SHP77 (cell line): Measurements from ENCODE around the gene SPNS2.

Source experiments
- DNase-seq, 2 experiments: peaks; one replicate each; lab custom pipeline; 2025; lab: John Stamatoyannopoulos, UW

Gene SPNS2

GRCh38 chr17:4503283-4504025 is 4.8 kb downstream of the SPNS2 start:
- DNase-seq, result no peak

GRCh38 chr17:4504188-4504587 is 5.5 kb downstream of the SPNS2 start:
- no peak for DNase-seq

DNA sequence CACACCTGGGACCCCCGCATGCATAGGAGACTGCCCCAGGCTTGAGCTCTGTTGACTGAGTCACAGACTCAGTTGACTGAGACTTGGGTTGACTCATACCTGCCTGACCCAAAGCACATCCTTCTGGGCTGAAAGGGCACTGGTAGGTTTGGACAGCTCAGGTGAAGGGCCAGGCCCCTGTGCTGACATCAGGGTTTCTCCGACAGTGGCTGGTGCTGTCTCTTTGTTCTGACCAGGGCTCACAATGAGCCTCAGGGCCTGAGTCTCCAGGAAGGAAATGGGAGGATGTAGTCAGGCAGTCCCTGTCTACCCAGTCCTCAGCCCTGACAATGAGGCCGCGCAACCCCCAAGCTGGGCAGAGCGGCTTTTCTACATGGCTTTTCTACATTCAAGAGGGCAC is 6.5 kb downstream of the SPNS2 start:
- no peak for DNase-seq

- no peak for DNase-seq
These were observed 7.6 kb downstream of the SPNS2 start for GRCh38 chr17:4506175-4506813.

- no peak for DNase-seq
These were observed 8.2 kb downstream of the SPNS2 start for GRCh38 chr17:4506892-4507291.

DNA sequence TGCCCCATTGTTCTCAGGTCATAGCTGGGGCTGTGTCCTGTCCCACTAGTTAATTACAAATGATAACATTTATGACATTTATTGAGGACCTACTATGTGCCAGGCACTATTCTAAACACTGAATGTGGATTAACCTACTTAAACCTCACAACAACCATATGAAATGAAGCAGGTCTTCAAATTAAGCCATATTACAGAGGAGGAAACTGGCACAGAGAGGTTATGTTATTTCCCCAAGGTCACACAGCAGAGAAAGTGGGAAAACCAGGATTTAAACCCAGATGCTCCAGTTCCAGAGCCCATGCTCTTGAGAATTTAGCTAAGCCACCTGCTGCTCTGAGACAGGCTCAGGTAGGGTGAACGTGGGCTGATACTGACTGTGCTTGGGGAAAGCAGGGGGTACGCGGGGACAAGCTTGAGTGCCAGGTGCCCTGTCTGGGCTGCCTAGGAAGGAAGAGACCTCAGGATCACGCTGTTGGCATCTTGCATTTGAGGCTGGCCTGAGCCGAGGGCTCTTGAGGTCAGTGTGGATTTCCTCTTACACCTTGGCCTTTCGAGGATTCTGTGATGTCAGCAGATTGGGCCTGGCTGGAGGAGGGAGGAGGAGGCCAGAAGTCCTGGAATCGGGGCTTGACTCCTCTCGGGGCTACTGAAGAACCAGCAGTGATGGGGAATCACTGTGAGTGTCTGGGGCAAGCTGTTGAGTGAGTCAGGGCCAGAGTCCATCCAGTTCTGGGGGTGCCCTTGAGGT is 8.9 kb downstream of the SPNS2 start:
- DNase-seq, result no peak

DNA sequence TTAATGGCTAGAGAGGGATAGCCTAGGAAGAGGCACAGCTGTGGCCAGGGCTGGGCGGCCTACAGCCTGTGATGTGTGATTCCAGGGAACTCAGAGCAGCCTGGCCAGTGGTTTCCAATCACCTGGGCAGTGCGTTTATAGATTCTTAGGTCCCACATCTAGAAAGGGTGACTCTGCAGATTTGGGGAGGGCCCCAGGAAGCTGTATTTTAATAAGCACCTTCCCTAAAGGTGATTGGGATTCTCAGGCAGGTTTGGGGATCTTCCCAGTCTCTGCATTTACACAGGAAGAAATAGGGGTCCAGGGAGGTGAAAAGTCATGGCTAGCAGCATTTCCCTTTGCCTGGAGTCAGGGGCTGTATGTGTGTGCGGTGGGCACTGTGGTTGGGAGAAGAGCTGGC is 9.5 kb downstream of the SPNS2 start:
- no peak for DNase-seq

DNA sequence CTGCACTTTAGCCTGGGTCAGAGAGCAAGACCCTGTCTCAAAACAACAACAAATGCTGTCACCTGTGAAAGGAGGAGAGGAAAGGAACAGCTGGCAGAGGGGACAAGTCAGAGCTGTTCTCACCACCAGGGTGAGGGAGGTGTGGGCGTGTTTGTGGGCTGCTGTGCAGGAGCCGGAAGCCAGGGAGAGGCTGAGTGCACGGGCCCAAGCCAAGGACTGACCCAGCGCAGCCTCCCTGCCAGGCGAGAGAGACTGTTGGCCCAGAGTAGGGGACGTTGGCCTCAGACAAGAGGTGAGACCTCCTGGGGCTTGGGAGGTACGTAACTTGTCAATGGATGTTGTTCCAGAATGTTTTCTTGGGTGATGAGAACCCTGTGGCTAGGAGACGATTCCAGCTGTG is 10.7 kb downstream of the SPNS2 start:
- no peak for DNase-seq

DNA sequence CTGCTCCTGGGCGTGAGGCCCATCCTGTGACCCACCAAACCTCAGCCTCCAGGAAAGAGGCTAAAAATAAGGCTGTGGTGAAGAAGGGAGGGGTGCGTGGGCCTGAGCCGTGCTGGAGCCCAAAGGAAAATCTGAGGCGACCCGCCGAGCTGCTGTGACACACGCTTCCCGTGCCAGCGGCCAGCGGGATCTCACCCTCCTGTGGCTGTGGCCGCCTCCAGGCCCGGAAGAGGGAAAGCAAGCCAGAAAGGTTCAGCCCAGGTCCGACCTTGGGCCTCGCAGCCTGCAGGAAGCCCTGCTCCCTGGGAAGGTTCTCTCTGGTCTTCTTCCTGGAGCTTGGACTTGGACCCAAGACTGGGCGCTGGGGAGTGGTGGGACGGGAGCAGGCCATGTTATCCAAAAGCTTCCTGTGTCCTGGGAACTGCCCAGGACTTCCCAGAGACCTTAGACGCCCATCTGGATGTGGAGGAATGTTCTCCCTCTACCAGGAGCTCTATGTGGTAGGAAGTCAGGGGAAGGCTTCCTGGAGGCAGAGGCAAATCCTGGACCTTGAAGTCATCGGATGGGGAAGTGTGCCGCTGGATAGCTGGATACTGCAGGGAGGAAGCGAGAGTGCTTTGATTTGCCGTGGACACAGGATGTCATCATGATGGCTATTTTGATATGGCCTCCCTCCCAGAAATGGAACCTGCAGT is 11.4 kb downstream of the SPNS2 start:
- DNase-seq, result no peak

GRCh38 chr17:4510618-4510941 is 11.9 kb downstream of the SPNS2 start:
- DNase-seq, result no peak

DNA sequence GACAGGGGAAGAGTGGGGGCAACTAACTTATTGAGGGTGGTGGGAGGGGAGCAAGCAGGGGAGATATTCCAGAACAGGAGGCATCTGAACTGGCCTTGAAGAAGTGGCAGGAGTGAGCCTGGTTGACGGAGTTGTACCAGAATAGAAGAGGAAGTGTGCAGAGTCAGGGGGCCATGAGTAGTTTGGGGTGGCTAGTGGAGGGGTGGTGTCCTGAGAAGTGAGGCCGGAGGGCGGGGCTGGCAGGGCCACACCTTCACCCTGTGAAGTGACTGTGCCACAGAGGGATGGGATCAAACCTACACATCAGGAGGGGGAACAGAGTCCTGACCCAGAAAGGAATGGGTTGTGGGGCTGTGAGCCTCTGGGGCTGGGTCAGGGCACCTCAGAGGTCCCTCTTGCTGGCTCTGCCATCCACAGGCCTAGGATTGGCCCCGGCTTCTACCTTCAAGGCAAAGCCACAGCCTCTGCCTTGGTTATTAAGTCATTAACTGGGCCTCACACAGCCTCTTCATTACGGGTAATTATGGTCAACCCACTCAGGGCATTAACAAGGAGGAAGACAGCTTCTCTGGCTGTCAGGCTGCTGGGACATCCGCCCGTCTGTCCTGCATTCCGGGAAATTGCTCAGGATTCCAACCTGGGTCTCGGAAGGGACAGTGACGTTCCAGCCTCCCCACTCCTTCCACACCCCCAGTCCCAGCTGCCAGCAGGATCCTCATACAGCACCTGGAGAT is 12.7 kb downstream of the SPNS2 start:
- DNase-seq, result no peak

- DNase-seq, result no peak
These were observed 13.8 kb downstream of the SPNS2 start for GRCh38 chr17:4512156-4513112.

- no peak for DNase-seq
These were observed 14.7 kb downstream of the SPNS2 start for GRCh38 chr17:4513113-4514032.

GRCh38 chr17:4514206-4514605 is 15.5 kb downstream of the SPNS2 start:
- no peak for DNase-seq

DNA sequence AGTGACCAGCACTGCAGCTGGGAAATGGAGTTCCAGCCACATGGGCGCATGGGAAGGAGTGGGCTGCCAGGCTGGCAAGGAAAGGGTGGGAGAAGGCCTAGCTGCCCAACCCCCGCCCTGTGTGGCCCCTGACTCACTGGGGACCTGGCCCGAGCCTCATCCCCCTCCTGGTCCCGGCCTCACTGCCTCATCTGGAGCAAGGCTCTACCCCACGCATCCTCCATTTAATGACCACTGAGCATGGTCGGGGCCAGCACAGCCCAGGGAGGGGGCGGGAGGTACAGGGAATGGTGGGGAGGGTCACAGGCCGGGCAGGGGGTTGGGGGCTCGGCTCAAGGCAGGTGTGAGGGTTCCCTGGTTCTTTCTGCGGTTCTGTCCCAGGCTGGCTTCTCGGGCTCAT is 16.1 kb downstream of the SPNS2 start:
- DNase-seq, result no peak

- DNase-seq, result no peak
These were observed 16.8 kb downstream of the SPNS2 start for GRCh38 chr17:4515501-4515900.

DNA sequence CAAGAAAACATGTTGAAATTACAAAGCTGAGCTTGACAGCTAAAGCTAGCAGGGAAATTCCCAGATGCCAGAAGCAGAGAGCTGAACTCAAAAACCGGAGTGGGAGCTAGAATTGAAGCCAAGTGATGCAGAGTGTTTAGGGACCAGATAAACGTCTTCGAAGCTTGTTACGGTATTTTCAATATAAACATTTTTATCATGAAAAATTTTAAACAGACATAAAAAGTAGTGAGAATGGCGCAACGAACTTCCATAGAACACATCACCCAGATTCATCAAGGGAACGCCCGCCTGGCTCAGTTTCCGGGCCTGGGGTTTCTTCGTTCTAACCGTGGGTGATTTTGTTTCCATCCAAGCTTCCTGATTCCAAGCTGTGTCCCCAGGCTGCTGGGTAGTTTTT is 18.1 kb downstream of the SPNS2 start:
- no peak for DNase-seq

- DNase-seq, result no peak
These were observed 20.2 kb downstream of the SPNS2 start for GRCh38 chr17:4518901-4519300.

DNA sequence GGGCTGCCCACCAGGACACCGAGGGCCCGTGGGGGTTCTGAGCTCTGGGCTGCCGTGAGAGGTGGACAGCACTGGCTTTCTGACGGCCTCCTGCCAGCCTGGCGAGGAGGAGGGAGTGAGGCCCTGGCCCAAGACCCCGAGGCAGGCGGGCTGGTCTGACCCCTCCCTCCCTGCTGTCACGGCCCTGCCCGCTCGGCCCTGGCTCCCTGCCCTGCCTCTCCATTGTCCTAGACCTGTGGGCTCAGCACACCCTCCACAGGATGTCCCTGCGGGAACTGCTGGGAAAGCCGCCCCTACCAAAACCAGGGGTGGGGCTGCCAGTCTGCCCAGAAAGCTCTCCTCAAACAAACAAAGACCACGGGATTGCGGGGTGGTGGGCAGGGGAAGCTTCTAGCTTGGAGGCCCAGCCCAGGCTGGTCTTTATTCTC is 20.7 kb downstream of the SPNS2 start:
- no peak for DNase-seq
